H9 (cell line): ENCODE data around the gene NFASC. TPM values are rescaled to one million over a fixed set of nuclear protein-coding genes. Genes with fewer than 3 reads are reported as not detected.

ENCODE experiments used
- DNase-seq: peaks from one replicate; pipeline ENCODE4 v3.0.0-alpha.2; 2017
- H2AFZ ChIP-seq: one replicate; pipeline ENCODE4 v1.6.1; 2013; ENCODE audit warnings: mild to moderate bottlenecking, low read length, control low read depth, moderate library complexity
- H2AK5ac ChIP-seq: 2 replicates; pipeline ENCODE4 v1.6.1; 2013; ENCODE audit warnings: low read length, control low read depth, mixed read lengths; ENCODE audit not compliant: insufficient read length
- H2BK120ac ChIP-seq: one replicate; pipeline ENCODE4 v1.6.1; 2013; ENCODE audit warnings: low read depth, mild to moderate bottlenecking, low read length, control low read depth, inconsistent platforms; ENCODE audit not compliant: poor library complexity, severe bottlenecking
- H2BK12ac ChIP-seq: 2 replicates; pipeline ENCODE4 v1.6.1; 2013; ENCODE audit warnings: low read length, control low read depth, mixed read lengths, low read depth; ENCODE audit not compliant: insufficient read length
- H2BK15ac ChIP-seq: 2 replicates; pipeline ENCODE4 v1.6.1; 2013; ENCODE audit warnings: low read depth, low read length, control low read depth
- H2BK20ac ChIP-seq: one replicate; pipeline ENCODE4 v1.6.1; 2013; ENCODE audit warnings: low read depth, mild to moderate bottlenecking, low read length, control low read depth, inconsistent platforms; ENCODE audit not compliant: poor library complexity, severe bottlenecking
- H2BK5ac ChIP-seq: 2 replicates; pipeline ENCODE4 v1.6.1; 2013; ENCODE audit warnings: low read length, control low read depth, mixed read lengths; ENCODE audit not compliant: insufficient read length
- H3K14ac ChIP-seq: 2 replicates; pipeline ENCODE4 v1.6.1; 2013; ENCODE audit warnings: low read length, control low read depth; ENCODE audit not compliant: insufficient read depth
- H3K18ac ChIP-seq: 2 replicates; pipeline ENCODE4 v1.6.1; 2013; ENCODE audit warnings: low read depth, mild to moderate bottlenecking, mixed read lengths, low read length, control low read depth; ENCODE audit not compliant: insufficient read length
- H3K23ac ChIP-seq: 2 replicates; pipeline ENCODE4 v1.6.1; 2013; ENCODE audit warnings: low read length, control low read depth, mixed read lengths, low read depth; ENCODE audit not compliant: insufficient read length
- H3K23me2 ChIP-seq: 2 replicates; pipeline ENCODE4 v1.6.1; 2013; ENCODE audit warnings: low read depth, mild to moderate bottlenecking, mixed read lengths, low read length, control low read depth; ENCODE audit not compliant: insufficient read length, poor library complexity, severe bottlenecking
- H3K27ac ChIP-seq: 2 replicates; pipeline ENCODE4 v1.5.1; 2013; ENCODE audit warnings: low read length, control low read depth, mixed read lengths, low read depth; ENCODE audit not compliant: insufficient read length
- H3K27me3 ChIP-seq: 2 replicates; pipeline ENCODE4 v1.6.1; 2013; ENCODE audit warnings: low read length, control low read depth, inconsistent platforms; ENCODE audit not compliant: insufficient read depth
- H3K4ac ChIP-seq: 2 replicates; pipeline ENCODE4 v1.6.1; 2013; ENCODE audit warnings: low read depth, mild to moderate bottlenecking, control low read depth, inconsistent platforms, low read length, moderate library complexity
- H3K4me1 ChIP-seq: 2 replicates; pipeline ENCODE4 v1.6.1; 2013; ENCODE audit warnings: low read length, control low read depth, inconsistent platforms; ENCODE audit not compliant: insufficient read depth
- H3K4me2 ChIP-seq: 2 replicates; pipeline ENCODE4 v1.6.1; 2013; ENCODE audit warnings: low read length, control low read depth, mixed read lengths; ENCODE audit not compliant: insufficient read length, insufficient read depth
- H3K56ac ChIP-seq: 2 replicates; pipeline ENCODE4 v1.6.1; 2013; ENCODE audit warnings: low read depth, mild to moderate bottlenecking, mixed read lengths, low read length, control low read depth; ENCODE audit not compliant: insufficient read length
- H3K79me1 ChIP-seq: 2 replicates; pipeline ENCODE4 v1.6.1; 2013; ENCODE audit warnings: low read depth, mild to moderate bottlenecking, moderate library complexity, low read length, control low read depth, inconsistent platforms; ENCODE audit not compliant: insufficient read depth, poor library complexity, severe bottlenecking
- H3K79me2 ChIP-seq: 2 replicates; pipeline ENCODE4 v1.6.1; 2013; ENCODE audit warnings: low read length, control low read depth, inconsistent platforms; ENCODE audit not compliant: insufficient read depth
- H3K9ac ChIP-seq: 2 replicates; pipeline ENCODE4 v1.6.1; 2013; ENCODE audit warnings: low read length, control low read depth, mixed read lengths; ENCODE audit not compliant: insufficient read length; ENCODE audit errors: extremely low read depth
- H3K9me3 ChIP-seq: one replicate; pipeline ENCODE4 v1.6.1; 2013; ENCODE audit warnings: low read depth, low read length, inconsistent platforms; ENCODE audit not compliant: control insufficient read depth
- H3T11ph ChIP-seq: one replicate; pipeline ENCODE4 v1.6.1; 2013; ENCODE audit warnings: mild to moderate bottlenecking, low read length, control low read depth, inconsistent platforms
- H4K20me1 ChIP-seq: one replicate; pipeline ENCODE4 v1.6.1; 2013; ENCODE audit not compliant: control insufficient read depth, insufficient read length, insufficient read depth
- H4K5ac ChIP-seq: 2 replicates; pipeline ENCODE4 v1.6.1; 2013; ENCODE audit warnings: low read depth, mild to moderate bottlenecking, mixed read lengths, low read length, control low read depth; ENCODE audit not compliant: insufficient read length
- H4K8ac ChIP-seq: replicated peaks from 2 replicates; pipeline ENCODE4 v1.6.1; 2013; ENCODE audit warnings: low read length, control low read depth, mixed read lengths, low read depth; ENCODE audit not compliant: insufficient read length
- H4K91ac ChIP-seq: 2 replicates; pipeline ENCODE4 v1.6.1; 2013; ENCODE audit warnings: low read depth, mild to moderate bottlenecking, moderate library complexity, mixed read lengths, low read length, control low read depth; ENCODE audit not compliant: insufficient read length
- H3K27ac Mint-ChIP-seq, 3 experiments: 2 replicates in 2 of 3; 3 replicates in 1 of 3; pipeline ENCODE4 v1.8.0; 2020 to 2021; ENCODE audit warnings: mixed read lengths in 3 of 3, mild to moderate bottlenecking in 1 of 3, moderate library complexity in 1 of 3
- H3K27me3 Mint-ChIP-seq: 2 replicates; pipeline ENCODE4 v1.8.0; 2021; ENCODE audit warnings: low read depth, mild to moderate bottlenecking, moderate library complexity, mixed read lengths
- H3K36me3 Mint-ChIP-seq, 3 experiments: 2 replicates in 2 of 3; 3 replicates in 1 of 3; pipeline ENCODE4 v1.8.0; 2020 to 2021; ENCODE audit warnings: low read depth in 3 of 3, mixed read lengths in 3 of 3; ENCODE audit not compliant: insufficient read depth in 1 of 3
- H3K4me1 Mint-ChIP-seq, 2 experiments: 2 replicates each; pipeline ENCODE4 v1.8.0; 2020; ENCODE audit warnings: mixed read lengths in 2 of 2
- H3K4me3 Mint-ChIP-seq, 2 experiments: 2 replicates in 1 of 2; 3 replicates in 1 of 2; pipeline ENCODE4 v1.8.0; 2020 to 2021; ENCODE audit warnings: mild to moderate bottlenecking in 2 of 2, mixed read lengths in 2 of 2, moderate library complexity in 1 of 2
- H3K9me3 Mint-ChIP-seq, 2 experiments: 2 replicates in 1 of 2; 3 replicates in 1 of 2; pipeline ENCODE4 v1.8.0; 2020; ENCODE audit warnings: mild to moderate bottlenecking in 2 of 2, mixed read lengths in 2 of 2, moderate library complexity in 1 of 2
- WGBS: extraction: QIAGEN DNeasy Blood & Tissue Kit; methylation state at CpG from one replicate; pipeline ENCODE4 v1.1.7; 2013; ENCODE audit warnings: missing lambda C conversion rate, low lambda C conversion rate, mixed read lengths; ENCODE audit not compliant: insufficient read length; ENCODE audit errors: extremely low coverage; 5-methylcytosine and 5-hydroxymethylcytosine counted together
- total RNA-seq: library from RNA; stranded (reverse); gene quantifications from 2 replicates; pipeline ENCODE4 v1.2.1, GENCODE V29; 2021
- TF ChIP-seq, protein P1 (sequence below): fragments of 200-600 bp; sonication (generic); conservative IDR thresholded peaks from 3 replicates; pipeline ENCODE4 v1.8.0; 2021; ENCODE audit warnings: antibody characterized with exemption, mild to moderate bottlenecking

The NFASC gene
- total RNA-seq, 1 experiment from 2014 or later = 5.0 TPM

DNA sequence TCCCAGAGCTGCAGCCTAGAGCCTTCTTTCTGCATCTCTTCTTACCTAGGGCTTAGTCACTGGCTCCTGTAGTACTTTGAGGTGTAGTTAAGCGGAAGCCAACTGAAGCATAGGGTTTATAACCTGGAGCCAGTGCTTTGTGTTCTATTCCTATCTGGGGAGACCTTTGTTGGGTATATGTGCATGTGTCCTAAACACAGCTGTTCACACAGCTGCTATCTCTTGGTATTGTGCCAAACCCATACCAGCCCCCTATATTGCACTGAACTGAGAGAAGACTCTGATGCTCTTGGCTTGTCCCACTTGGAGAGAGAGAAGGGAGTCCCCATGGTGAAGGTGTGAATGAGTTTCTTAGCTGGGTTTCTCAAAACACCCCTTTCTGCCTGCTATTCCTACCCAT, 17.2 kb upstream of the NFASC start:
- Mint-ChIP-seq H3K9me3 (no peaks in the 10 kb centered on the region), H3K4me1 (peaks cover 7 to 8% of the 10 kb centered on the region in 2 experiments), H3K27ac (no peak overlapping the region), H3K27me3 (peaks cover 2% of the 10 kb centered on the region), H3K36me3 (no peaks in the 10 kb centered on the region), H3K4me3 (no peak overlapping the region)
- Histone ChIP-seq H4K5ac (no peak overlapping the region), H3T11ph (no peak overlapping the region), H2BK12ac (no peak overlapping the region), H3K4me2 (no peak overlapping the region), H3K27me3 (no peaks in the 10 kb centered on the region), H2BK15ac (no peak overlapping the region), H3K79me2 (no peaks in the 10 kb centered on the region), H2AFZ (no peak overlapping the region), H3K79me1 (no peaks in the 10 kb centered on the region), H3K9me3 (no peaks in the 10 kb centered on the region), H4K20me1 (no peaks in the 10 kb centered on the region), H3K27ac (no peak overlapping the region), H4K8ac (no peak overlapping the region), H3K23me2 (no peaks in the 10 kb centered on the region), H3K4me1 (no peaks in the 10 kb centered on the region; the same call in 1 of the 2 replicates), H3K56ac (no peak overlapping the region), H2BK5ac (no peak overlapping the region), H2BK20ac (no peak overlapping the region), H3K9ac (no peak overlapping the region), H2BK120ac (no peak overlapping the region), H3K4ac (no peak overlapping the region), H3K14ac (no peak overlapping the region), H2AK5ac (no peak overlapping the region), H4K91ac (no peak overlapping the region), H3K23ac (no peak overlapping the region), H3K18ac (no peak overlapping the region)
- no peak for DNase-seq
- TF ChIP-seq, protein P1, sequence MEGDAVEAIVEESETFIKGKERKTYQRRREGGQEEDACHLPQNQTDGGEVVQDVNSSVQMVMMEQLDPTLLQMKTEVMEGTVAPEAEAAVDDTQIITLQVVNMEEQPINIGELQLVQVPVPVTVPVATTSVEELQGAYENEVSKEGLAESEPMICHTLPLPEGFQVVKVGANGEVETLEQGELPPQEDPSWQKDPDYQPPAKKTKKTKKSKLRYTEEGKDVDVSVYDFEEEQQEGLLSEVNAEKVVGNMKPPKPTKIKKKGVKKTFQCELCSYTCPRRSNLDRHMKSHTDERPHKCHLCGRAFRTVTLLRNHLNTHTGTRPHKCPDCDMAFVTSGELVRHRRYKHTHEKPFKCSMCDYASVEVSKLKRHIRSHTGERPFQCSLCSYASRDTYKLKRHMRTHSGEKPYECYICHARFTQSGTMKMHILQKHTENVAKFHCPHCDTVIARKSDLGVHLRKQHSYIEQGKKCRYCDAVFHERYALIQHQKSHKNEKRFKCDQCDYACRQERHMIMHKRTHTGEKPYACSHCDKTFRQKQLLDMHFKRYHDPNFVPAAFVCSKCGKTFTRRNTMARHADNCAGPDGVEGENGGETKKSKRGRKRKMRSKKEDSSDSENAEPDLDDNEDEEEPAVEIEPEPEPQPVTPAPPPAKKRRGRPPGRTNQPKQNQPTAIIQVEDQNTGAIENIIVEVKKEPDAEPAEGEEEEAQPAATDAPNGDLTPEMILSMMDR = no peak
- WGBS = no CpG with 5 or more reads among the region's 1 CpG
